Upper lobe of right lung (tissue), 1 donor: ENCODE measurements around the gene GHRH. TPM values are rescaled to one million over a fixed set of nuclear protein-coding genes. Genes with fewer than 3 reads are reported as not detected.

Experiments used
- ATAC-seq: fragments of 200-7000 bp; cut with Tn5 transposase; one replicate; pipeline ENCODE4 v1.9.1; 2020; ENCODE audit warnings: mild to moderate bottlenecking, moderate library complexity
- DNase-seq: peaks from one replicate; pipeline ENCODE4 v3.0.0-alpha.2; 2020
- H3K27ac ChIP-seq: fragments of 200-600 bp; one replicate; pipeline ENCODE4 v1.8.0; 2022
- H3K27me3 ChIP-seq: fragments of 200-600 bp; one replicate; pipeline ENCODE4 v1.8.0; 2022; ENCODE audit warnings: mild to moderate bottlenecking
- H3K36me3 ChIP-seq: fragments of 200-600 bp; one replicate; pipeline ENCODE4 v1.8.0; 2022
- H3K4me1 ChIP-seq: fragments of 200-600 bp; one replicate; pipeline ENCODE4 v1.8.0; 2022
- H3K4me3 ChIP-seq: fragments of 200-600 bp; one replicate; pipeline ENCODE4 v1.8.0; 2022; ENCODE audit warnings: mild to moderate bottlenecking
- H3K9me3 ChIP-seq: fragments of 200-600 bp; one replicate; pipeline ENCODE4 v1.8.0; 2022
- intact Hi-C: fragments of 100-400 bp; cut with DNase I; formaldehyde crosslinking; loops from one replicate; pipeline ENCODE4 v1.11.0; 2022
- total RNA-seq: library from RNA; stranded (reverse); fragmentation: NEBNext Ultra II Directional; extraction: Animal tissue kit (Norgen Biotek cat#: 25700); gene quantifications from one replicate; pipeline ENCODE4 v1.2.1, GENCODE V29; 2021
- TF ChIP-seq, protein P1 (sequence below): fragments of 200-600 bp; IDR thresholded peaks from one replicate; pipeline ENCODE4 v1.8.0; 2022; ENCODE audit warnings: antibody characterized with exemption
- donor health status: DM: no; HTN: yes; CAD: no; lungs with severe emphysema.

The GHRH gene
- total RNA-seq, 1 donor from 2014 or later: not detected

DNA sequence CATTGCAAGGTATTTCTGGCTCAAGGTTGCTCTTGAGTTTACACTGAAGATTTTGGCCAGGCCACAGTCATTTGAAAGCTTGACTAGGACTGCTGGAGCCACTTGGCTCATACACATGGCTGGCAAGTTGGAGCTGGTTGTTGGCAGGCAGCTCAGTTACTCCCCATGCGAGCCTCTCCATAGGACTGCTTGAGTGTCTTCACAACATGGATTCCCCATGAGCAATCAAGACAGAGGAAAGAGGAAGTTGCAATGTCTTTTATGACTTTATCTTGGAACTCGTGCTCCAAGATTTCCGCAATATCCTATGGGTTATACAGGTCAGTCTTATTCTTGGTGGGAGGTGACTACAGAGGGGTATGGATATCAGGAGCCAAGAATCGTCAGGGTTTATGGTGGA lies 26.5 kb upstream of the GHRH start:
- ATAC-seq: peak; percentile 62
- Histone ChIP-seq H3K27me3 (no peaks in the 10 kb centered on the region), H3K4me3 (no peak overlapping the region), H3K9me3 (no peaks in the 10 kb centered on the region), H3K27ac (peak overlapping the region; percentile 96), H3K36me3 (no peaks in the 10 kb centered on the region), H3K4me1 (peaks cover 7% of the 10 kb centered on the region)
- TF ChIP-seq, protein P1, sequence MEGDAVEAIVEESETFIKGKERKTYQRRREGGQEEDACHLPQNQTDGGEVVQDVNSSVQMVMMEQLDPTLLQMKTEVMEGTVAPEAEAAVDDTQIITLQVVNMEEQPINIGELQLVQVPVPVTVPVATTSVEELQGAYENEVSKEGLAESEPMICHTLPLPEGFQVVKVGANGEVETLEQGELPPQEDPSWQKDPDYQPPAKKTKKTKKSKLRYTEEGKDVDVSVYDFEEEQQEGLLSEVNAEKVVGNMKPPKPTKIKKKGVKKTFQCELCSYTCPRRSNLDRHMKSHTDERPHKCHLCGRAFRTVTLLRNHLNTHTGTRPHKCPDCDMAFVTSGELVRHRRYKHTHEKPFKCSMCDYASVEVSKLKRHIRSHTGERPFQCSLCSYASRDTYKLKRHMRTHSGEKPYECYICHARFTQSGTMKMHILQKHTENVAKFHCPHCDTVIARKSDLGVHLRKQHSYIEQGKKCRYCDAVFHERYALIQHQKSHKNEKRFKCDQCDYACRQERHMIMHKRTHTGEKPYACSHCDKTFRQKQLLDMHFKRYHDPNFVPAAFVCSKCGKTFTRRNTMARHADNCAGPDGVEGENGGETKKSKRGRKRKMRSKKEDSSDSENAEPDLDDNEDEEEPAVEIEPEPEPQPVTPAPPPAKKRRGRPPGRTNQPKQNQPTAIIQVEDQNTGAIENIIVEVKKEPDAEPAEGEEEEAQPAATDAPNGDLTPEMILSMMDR: no peak
- intact Hi-C loops: no loop called here
- DNase-seq: no peak

DNA sequence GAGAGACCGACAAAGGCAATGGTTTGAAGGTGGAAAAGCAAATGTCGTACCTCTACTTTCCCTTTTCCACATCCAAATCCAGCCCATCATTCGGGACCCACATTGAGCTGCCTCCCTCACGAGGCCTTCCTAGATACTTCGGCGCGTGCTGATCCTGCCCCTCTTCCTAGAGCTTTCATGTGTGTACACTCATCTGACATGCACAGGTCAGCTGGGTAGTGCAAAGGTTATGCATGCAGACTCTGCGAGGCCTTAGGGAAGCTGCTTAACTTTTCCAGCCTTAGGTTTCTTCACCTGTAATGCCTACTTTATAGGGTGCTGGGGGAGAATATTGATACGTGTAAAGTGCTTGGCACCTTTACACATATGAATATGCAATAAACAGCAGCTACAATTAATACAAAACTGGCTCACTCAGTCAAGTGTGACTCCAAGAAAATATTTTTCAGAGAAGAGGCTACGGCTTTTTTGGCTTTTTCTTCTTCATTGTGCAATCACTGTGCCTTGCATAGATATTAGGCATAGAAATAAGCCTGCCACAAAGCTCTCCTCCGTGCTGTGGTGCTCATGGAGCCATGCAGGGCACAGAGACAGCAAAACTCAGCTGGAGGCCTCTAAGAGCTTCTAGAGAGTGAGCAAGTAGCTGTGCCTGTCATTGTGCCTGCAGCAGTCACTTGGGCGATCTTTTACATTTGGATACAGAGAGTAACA lies 24.2 kb upstream of the GHRH start:
- ATAC-seq (no peak), DNase-seq (no peak)
- Histone ChIP-seq H3K36me3 (no peaks in the 10 kb centered on the region), H3K9me3 (no peaks in the 10 kb centered on the region), H3K27me3 (no peaks in the 10 kb centered on the region), H3K4me1 (peaks cover 6% of the 10 kb centered on the region), H3K4me3 (no peak overlapping the region), H3K27ac (no peak overlapping the region)
- TF ChIP-seq, protein P1: no peak
- intact Hi-C loops: no loop called here

DNA sequence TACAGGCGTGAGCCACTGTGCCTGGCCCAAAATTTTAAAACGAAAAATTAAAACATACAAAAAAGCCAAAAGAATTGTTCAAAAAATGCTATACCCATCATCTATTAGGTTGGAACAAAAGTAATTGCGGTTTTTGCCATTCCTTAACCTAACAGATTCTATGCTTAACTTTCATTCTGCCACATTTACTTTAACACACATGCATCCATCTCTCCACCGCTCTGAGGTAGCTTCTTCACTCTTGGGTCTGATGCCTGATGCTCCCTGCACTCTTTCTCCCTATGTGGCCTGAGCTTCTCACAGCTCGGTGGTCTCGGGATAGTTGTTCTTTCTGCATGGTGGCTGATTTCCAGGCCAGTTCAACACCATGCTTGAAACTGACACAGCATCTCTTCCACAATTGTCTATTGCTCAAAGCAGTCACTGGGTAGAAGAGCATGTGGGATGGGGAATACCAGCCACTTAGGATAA lies 23.1 kb upstream of the GHRH start:
- intact Hi-C loops: no loop called here
- no peak for ATAC-seq
- Histone ChIP-seq H3K27ac (no peak overlapping the region), H3K27me3 (no peaks in the 10 kb centered on the region), H3K4me3 (no peak overlapping the region), H3K4me1 (no peaks in the 10 kb centered on the region), H3K9me3 (no peaks in the 10 kb centered on the region), H3K36me3 (no peaks in the 10 kb centered on the region)
- DNase-seq: no peak
- TF ChIP-seq, protein P1: no peak

DNA sequence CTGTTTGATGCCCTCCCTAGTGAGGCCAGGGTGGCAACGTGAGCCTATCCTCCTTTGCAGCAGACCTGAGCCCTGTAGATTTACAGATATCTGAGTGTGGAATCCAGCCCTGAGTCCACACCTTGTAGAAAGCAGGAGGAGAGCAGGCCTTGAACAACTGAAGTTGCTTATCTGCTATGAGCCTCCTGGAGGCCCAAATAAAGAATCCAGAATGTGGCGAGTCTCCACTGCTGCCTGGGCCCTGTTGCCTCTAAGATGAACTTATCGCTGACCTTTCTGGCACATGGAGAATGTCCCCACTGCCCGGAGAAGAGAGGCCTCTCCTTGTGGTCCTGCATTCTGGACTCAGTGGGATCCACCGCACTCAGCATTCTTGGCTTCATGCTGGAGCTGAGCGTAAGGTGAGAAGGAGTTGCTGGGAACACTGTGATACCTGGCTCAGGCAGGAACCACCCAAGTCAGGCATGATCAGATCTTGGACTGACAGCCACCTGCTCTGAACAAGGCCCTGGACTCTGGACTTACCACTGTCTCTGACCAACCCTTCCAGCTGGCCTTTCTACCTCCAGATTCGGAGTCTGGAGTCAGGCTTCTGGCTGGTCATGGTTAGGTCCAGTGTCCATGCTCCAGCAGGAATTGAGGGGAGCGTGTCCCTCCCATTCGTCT lies 22.0 kb upstream of the GHRH start:
- no peak for DNase-seq
- intact Hi-C loops: no loop called here
- H3K27me3 ChIP-seq: no peaks in the 10 kb centered on the region
- ATAC-seq: no peak
- H3K36me3 ChIP-seq: no peaks in the 10 kb centered on the region
- no peak overlapping the region for H3K27ac ChIP-seq
- H3K4me1 ChIP-seq: no peaks in the 10 kb centered on the region
- TF ChIP-seq, protein P1: no peak
- H3K9me3 ChIP-seq: no peaks in the 10 kb centered on the region
- no peak overlapping the region for H3K4me3 ChIP-seq

DNA sequence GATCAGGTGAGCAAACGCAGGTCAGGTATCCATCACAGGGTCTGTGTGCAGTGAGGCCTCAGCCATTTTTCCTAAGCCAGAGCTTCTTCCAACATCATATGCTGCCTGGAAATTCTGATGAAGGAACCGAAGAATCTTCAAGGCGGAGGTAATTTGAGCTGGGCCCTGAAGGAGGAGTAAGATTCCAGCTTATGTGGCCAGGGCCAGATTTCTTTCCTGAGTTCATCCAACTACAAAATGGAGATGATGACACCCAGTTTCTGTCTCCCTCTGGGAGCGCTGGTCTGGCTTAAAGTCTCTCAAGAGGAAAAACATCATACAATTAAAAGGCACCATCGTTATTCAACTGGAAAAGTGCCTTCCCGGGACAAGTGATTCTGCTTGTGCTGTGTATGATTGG lies 20.9 kb upstream of the GHRH start:
- Histone ChIP-seq H3K9me3 (no peaks in the 10 kb centered on the region), H3K4me1 (peaks cover 2% of the 10 kb centered on the region), H3K27ac (no peak overlapping the region), H3K36me3 (no peaks in the 10 kb centered on the region), H3K4me3 (no peak overlapping the region), H3K27me3 (no peaks in the 10 kb centered on the region)
- TF ChIP-seq, protein P1: peak; percentile 31
- intact Hi-C loops: no loop called here
- ATAC-seq (no peak), DNase-seq (no peak)
